KMS-11 (cell line): ENCODE data around the gene CRTC3.

Experiments
- H2AFZ ChIP-seq: fragments of 200-600 bp; sonication (generic); 2 replicates; pipeline ENCODE4 v1.6.1; 2016; ENCODE audit warnings: antibody characterized with exemption, mixed run types, low read depth
- H3K27ac ChIP-seq: fragments of 200-600 bp; sonication (generic); 2 replicates; pipeline ENCODE4 v1.6.1; 2016; ENCODE audit warnings: mild to moderate bottlenecking, mixed run types
- H3K27me3 ChIP-seq: fragments of 200-600 bp; sonication (generic); 2 replicates; pipeline ENCODE4 v1.6.1; 2017; ENCODE audit warnings: mild to moderate bottlenecking, low read depth, mixed run types, moderate library complexity; ENCODE audit not compliant: insufficient read depth
- H3K36me3 ChIP-seq: fragments of 200-600 bp; sonication (generic); 2 replicates; pipeline ENCODE4 v1.6.1; 2017; ENCODE audit warnings: mild to moderate bottlenecking, mixed run types; ENCODE audit not compliant: insufficient read depth
- H3K4me1 ChIP-seq: fragments of 200-600 bp; sonication (generic); 2 replicates; pipeline ENCODE4 v1.6.1; 2016; ENCODE audit warnings: mild to moderate bottlenecking, low read depth, mixed run types; ENCODE audit not compliant: poor library complexity, severe bottlenecking
- H3K4me2 ChIP-seq: fragments of 200-600 bp; sonication (generic); 2 replicates; pipeline ENCODE4 v1.7.0; 2016; ENCODE audit warnings: mild to moderate bottlenecking, mixed run types
- H3K4me3 ChIP-seq: fragments of 200-600 bp; sonication (generic); IDR thresholded peaks from 2 replicates; pipeline ENCODE4 v1.6.1; 2017; ENCODE audit warnings: low read depth, low read length, mixed read lengths; ENCODE audit not compliant: insufficient read depth
- H3K79me2 ChIP-seq: fragments of 200-600 bp; sonication (generic); 2 replicates; pipeline ENCODE4 v1.6.1; 2016; ENCODE audit warnings: low read depth, mixed run types; ENCODE audit not compliant: insufficient read depth
- H3K9ac ChIP-seq: fragments of 200-600 bp; sonication (generic); 2 replicates; pipeline ENCODE4 v1.6.1; 2016; ENCODE audit warnings: mild to moderate bottlenecking, mixed run types
- H4K20me1 ChIP-seq: fragments of 200-600 bp; sonication (generic); 2 replicates; pipeline ENCODE4 v1.6.1; 2016; ENCODE audit warnings: mild to moderate bottlenecking, mixed run types; ENCODE audit not compliant: insufficient read depth
- CTCF ChIP-seq: fragments of 200-600 bp; sonication (generic); conservative IDR thresholded peaks from 2 replicates; pipeline ENCODE4 v1.6.1; 2017; ENCODE audit warnings: low read depth, mild to moderate bottlenecking, antibody characterized with exemption, low read length, moderate library complexity, mixed read lengths

Gene CRTC3

GRCh38 chr15:90648137-90649070, 118.7 kb downstream of the CRTC3 start:
- H3K4me3 ChIP-seq: no peak overlapping the region
- H4K20me1 ChIP-seq: no peaks in the 10 kb centered on the region
- TF ChIP-seq CTCF: peak; percentile 95
- no peaks in the 10 kb centered on the region for H3K27me3 ChIP-seq
- no peak overlapping the region for H3K27ac ChIP-seq
- peak overlapping the region; percentile 29; the same call in 1 of the 2 replicates for H3K4me2 ChIP-seq
- H2AFZ ChIP-seq: no peak overlapping the region
- no peaks in the 10 kb centered on the region for H3K36me3 ChIP-seq
- no peaks in the 10 kb centered on the region for H3K79me2 ChIP-seq
- H3K4me1 ChIP-seq: peaks cover 13% of the 10 kb centered on the region
- H3K9ac ChIP-seq: no peak overlapping the region

- Histone ChIP-seq H3K9ac (no peak overlapping the region), H3K27ac (no peak overlapping the region), H3K36me3 (no peaks in the 10 kb centered on the region), H3K4me3 (no peak overlapping the region), H4K20me1 (no peaks in the 10 kb centered on the region), H2AFZ (no peak overlapping the region), H3K4me2 (no peak overlapping the region), H3K4me1 (peaks cover 13% of the 10 kb centered on the region), H3K79me2 (no peaks in the 10 kb centered on the region), H3K27me3 (no peaks in the 10 kb centered on the region)
- no peak for TF ChIP-seq CTCF
Observed at GRCh38 chr15:90650117-90650955, 120.6 kb downstream of the CRTC3 start.

- Histone ChIP-seq H3K27me3 (no peaks in the 10 kb centered on the region), H3K4me2 (no peak overlapping the region), H3K27ac (no peak overlapping the region)
Observed at GRCh38 chr15:90650956-90651689, 121.4 kb downstream of the CRTC3 start.

More at GRCh38 chr15:90650956-90651689, 121.4 kb downstream of the CRTC3 start:
- H3K36me3 ChIP-seq: no peaks in the 10 kb centered on the region
- no peak overlapping the region for H3K9ac ChIP-seq
- peaks cover 20% of the 10 kb centered on the region for H3K4me1 ChIP-seq
- TF ChIP-seq CTCF: no peak
- H2AFZ ChIP-seq: no peak overlapping the region
- no peak overlapping the region for H3K4me3 ChIP-seq
- no peaks in the 10 kb centered on the region for H4K20me1 ChIP-seq
- no peaks in the 10 kb centered on the region for H3K79me2 ChIP-seq
